Right lobe of liver (tissue), 6 donors: ENCODE data around the gene PIK3CD. TPM values are rescaled to one million over a fixed set of nuclear protein-coding genes. Genes with fewer than 3 reads are reported as not detected.

Experiments used
- ATAC-seq, 4 donors: fragments of 200-7000 bp; cut with Tn5 transposase; one replicate each; pipeline ENCODE4 v1.9.1; 2020; ENCODE audit warnings: mild to moderate bottlenecking in 4 of 4, moderate library complexity in 4 of 4
- DNase-seq, 3 donors: peaks; one replicate each; pipeline ENCODE4 v3.0.0-alpha.2; 2020
- H3K27ac ChIP-seq, 3 donors: fragments of 200-600 bp; one replicate each; pipeline ENCODE4 v1.8.0; 2022
- H3K27me3 ChIP-seq, 2 donors: fragments of 200-600 bp; one replicate each; pipeline ENCODE4 v1.8.0; 2022
- H3K36me3 ChIP-seq, 4 donors: fragments of 200-600 bp; sonication (generic) in 1 of 4; one replicate each; pipeline versions ENCODE4 v1.5.1 to v1.8.0; 2017 to 2022; ENCODE audit warnings: control low read depth in 1 of 4
- H3K4me1 ChIP-seq, 4 donors: fragments of 200-600 bp; sonication (generic) in 1 of 4; one replicate each; pipeline versions ENCODE4 v1.5.1 to v1.8.0; 2017 to 2022; ENCODE audit warnings: control low read depth in 1 of 4
- H3K4me3 ChIP-seq, 3 donors: fragments of 200-600 bp; one replicate each; pipeline ENCODE4 v1.8.0; 2022
- H3K9me3 ChIP-seq, 4 donors: fragments of 200-600 bp; sonication (generic) in 1 of 4; one replicate each; pipeline versions ENCODE4 v1.5.1 to v1.8.0; 2017 to 2022; ENCODE audit warnings: control low read depth in 1 of 4
- CTCF ChIP-seq, 4 donors: fragments of 200-600 bp in 3 of 4; fragments of 450-650 bp in 1 of 4; IDR thresholded peaks; one replicate each; pipeline versions ENCODE4 v1.5.1 to v1.8.0; 2016 to 2022; ENCODE audit warnings: antibody characterized with exemption in 4 of 4, mild to moderate bottlenecking in 2 of 4
- POLR2A ChIP-seq: fragments of 450-650 bp; IDR thresholded peaks from one replicate; pipeline ENCODE4 v1.6.1; 2017; ENCODE audit warnings: antibody characterized with exemption, mild to moderate bottlenecking
- WGBS: methylation state at CpG from one replicate; pipeline ENCODE4 v1.1.6; 2018; ENCODE audit warnings: low coverage, low lambda C conversion rate; ENCODE audit not compliant: insufficient coverage; ENCODE audit errors: missing lambda C conversion rate; 5-methylcytosine and 5-hydroxymethylcytosine counted together
- intact Hi-C, 2 donors: fragments of 100-400 bp; cut with DNase I; formaldehyde crosslinking; loops; one replicate each; pipeline versions ENCODE4 v1.11.2 to v1.14.1; 2022
- total RNA-seq, 6 experiments: library from RNA; depleted of rRNA in 2 of 6; stranded (reverse); fragments of >200 nt in 2 of 6; fragmentation: NEBNext Ultra II Directional in 3 of 6; extraction: Animal tissue kit (Norgen Biotek cat#: 25700) in 3 of 6; gene quantifications; one replicate each; pipeline versions ENCODE4 v1.1.0 to v1.2.4, GENCODE V29; 2016 to 2023
- donor health status: DM: no; HTN: yes; CAD: no.
- donor health status: DM: no; HTN: no; CAD: no.
- donor health status: DM: no; HTN: no; CAD: no.
- donor health status: DM: no; HTN: yes; CAD: no.
- donor health status: DM: no; HTN: yes; CAD: no.

PIK3CD gene
- total RNA-seq, 6 experiments from 2014 or later: 1.4 to 5.8 (median 2.6) TPM

- Histone ChIP-seq H3K4me1 (no peaks in the 10 kb centered on the region), H3K4me3 (no peak overlapping the region), H3K27me3 (no peaks in the 10 kb centered on the region), H3K27ac (no peak overlapping the region), H3K9me3 (no peaks in the 10 kb centered on the region), H3K36me3 (peaks cover 0 to 5% (median 0%) of the 10 kb centered on the region in 4 donors)
- WGBS: 100% methylated on average over 2 of the region's 34 CpGs
- TF ChIP-seq CTCF (IDR thresholded peaks at IDR 0.05) (no peak), POLR2A (no peak)
- ATAC-seq (no peak), DNase-seq (no peak)
- intact Hi-C loops: no loop called here
Observed at GRCh38 chr1:9720785-9721605, 69.5 kb downstream of the PIK3CD start.

GRCh38 chr1:9721606-9722377 is 70.3 kb downstream of the PIK3CD start:
- Histone ChIP-seq H3K27me3 (no peaks in the 10 kb centered on the region), H3K9me3 (no peaks in the 10 kb centered on the region), H3K4me3 (no peak overlapping the region), H3K27ac (no peak overlapping the region), H3K4me1 (no peaks in the 10 kb centered on the region), H3K36me3 (peaks cover 0 to 5% (median 0%) of the 10 kb centered on the region in 4 donors)
- 89% methylated on average over 5 of the region's 29 CpGs for WGBS
- intact Hi-C loops: no loop called here
- peak; percentile 24 to 50 (median 44) for TF ChIP-seq CTCF (IDR thresholded peaks at IDR 0.05)
- no peak for TF ChIP-seq POLR2A
- DNase-seq (no peak), ATAC-seq (peak in 1 of 4 donors; percentile 13)

- Histone ChIP-seq H3K4me1 (no peaks in the 10 kb centered on the region), H3K27me3 (no peaks in the 10 kb centered on the region), H3K27ac (no peak overlapping the region), H3K4me3 (no peak overlapping the region), H3K36me3 (peaks cover 0 to 5% (median 0%) of the 10 kb centered on the region in 4 donors), H3K9me3 (no peaks in the 10 kb centered on the region)
- TF ChIP-seq POLR2A (no peak), CTCF (IDR thresholded peaks at IDR 0.05) (no peak)
- intact Hi-C loops: no loop called here
- DNase-seq (no peak), ATAC-seq (no peak)
- WGBS: 80% methylated on average over 1 of the region's 10 CpGs
Observed at GRCh38 chr1:9722378-9722749, 70.8 kb downstream of the PIK3CD start.

- no peak overlapping the region for H3K4me3 ChIP-seq
- DNase-seq (no peak), ATAC-seq (no peak)
- H3K36me3 ChIP-seq: peaks cover 0 to 5% (median 0%) of the 10 kb centered on the region in 4 donors
- H3K4me1 ChIP-seq: no peaks in the 10 kb centered on the region
- intact Hi-C loops: no loop called here
- H3K27me3 ChIP-seq: no peaks in the 10 kb centered on the region
- H3K27ac ChIP-seq: no peak overlapping the region
- no peaks in the 10 kb centered on the region for H3K9me3 ChIP-seq
- WGBS: 95% methylated on average over 4 of the region's 14 CpGs
- TF ChIP-seq CTCF (IDR thresholded peaks at IDR 0.05): no peak
Observed at GRCh38 chr1:9723068-9723805, 71.7 kb downstream of the PIK3CD start.
